Sigmoid colon (tissue), 4 donors: ENCODE data around the gene PDZD7.

Source experiments
- EP300 ChIP-seq, 4 donors: sonication (generic); formaldehyde crosslinking; IDR thresholded peaks; one replicate each; pipeline ENCODE4 v1.6.1; 2017; ENCODE audit warnings: antibody characterized with exemption in 4 of 4
- POLR2AphosphoS5 ChIP-seq, 4 donors: sonication (generic); formaldehyde crosslinking; IDR thresholded peaks; one replicate each; pipeline ENCODE4 v1.6.1; 2017; ENCODE audit warnings: antibody characterized with exemption in 4 of 4

DNA sequence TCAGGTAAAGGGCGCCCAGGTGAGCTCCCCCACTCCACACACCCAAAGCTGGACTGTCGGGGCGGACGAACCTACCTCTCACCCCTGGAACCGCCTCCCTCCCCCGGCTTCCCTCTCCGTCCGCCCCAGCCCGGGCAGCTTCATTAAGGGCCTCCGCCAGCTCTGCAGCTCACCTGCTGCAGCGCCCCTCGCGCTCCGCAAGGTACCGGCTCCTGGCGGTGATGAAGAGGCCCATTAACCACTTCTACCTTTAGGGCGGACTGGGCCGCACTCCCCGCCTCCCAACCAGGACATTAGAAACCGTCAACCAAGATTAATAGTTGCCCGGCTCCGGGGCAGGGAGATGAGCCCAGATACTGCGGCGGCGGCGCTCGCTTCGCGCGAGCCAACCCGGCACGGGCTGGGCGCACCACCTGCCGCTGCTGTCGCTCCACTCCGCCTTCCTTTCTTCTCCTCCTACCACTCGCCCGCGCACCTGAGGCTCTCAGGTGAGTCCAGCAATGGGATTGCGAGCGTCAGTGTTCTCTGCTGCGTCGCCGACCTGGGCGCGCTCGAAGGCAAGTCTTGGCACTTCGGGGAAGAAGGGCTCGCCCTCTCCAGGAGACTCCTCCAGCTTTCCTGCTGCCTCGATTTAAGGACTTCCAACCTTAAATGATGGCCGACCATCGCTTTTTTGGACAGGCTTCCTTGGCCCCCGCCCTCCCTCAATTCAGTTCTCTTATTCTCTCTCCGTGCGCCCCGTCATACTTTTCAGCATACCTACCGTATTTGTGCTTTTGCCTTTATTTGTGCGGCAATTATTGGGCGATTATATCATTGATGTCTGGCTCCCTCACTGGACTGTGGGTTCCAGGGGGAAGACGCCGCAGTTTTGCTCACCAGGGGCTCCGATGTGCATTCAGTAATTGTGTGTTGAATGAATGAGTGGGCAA lies 17.3 kb upstream of the PDZD7 start:
- TF ChIP-seq EP300 (IDR thresholded peaks at IDR 0.05) (no peak), POLR2AphosphoS5 (IDR thresholded peaks at IDR 0.05) (no peak)
